PC-9 (cell line): ENCODE measurements around the gene LRRC46.

Experiments
- CTCF ChIP-seq: fragments of 200-600 bp; sonication (generic); conservative IDR thresholded peaks from 2 replicates; pipeline ENCODE4 v1.6.1; 2017; ENCODE audit warnings: mixed run types, antibody characterized with exemption, mild to moderate bottlenecking, moderate library complexity
- EZH2 ChIP-seq: fragments of 200-600 bp; sonication (generic); IDR thresholded peaks from 2 replicates; pipeline ENCODE4 v1.8.0; 2017; ENCODE audit warnings: antibody characterized with exemption, low read depth

- TF ChIP-seq CTCF (no peak), EZH2 (no peak)
Measured at GRCh38 chr17:47792979-47793378, 38.5 kb upstream of the LRRC46 start.
